Right lobe of liver (tissue), 6 donors: Measurements from ENCODE around the gene CDC42BPB. TPM values are rescaled to one million over a fixed set of nuclear protein-coding genes. Genes with fewer than 3 reads are reported as not detected.
A peak's percentile ranks its signal among the peaks of the same experiment; 100 is the strongest.

Source experiments
- ATAC-seq, 4 donors: fragments of 200-7000 bp; cut with Tn5 transposase; one replicate each; pipeline ENCODE4 v1.9.1; 2020; ENCODE audit warnings: mild to moderate bottlenecking in 4 of 4, moderate library complexity in 4 of 4
- DNase-seq, 3 donors: peaks; one replicate each; pipeline ENCODE4 v3.0.0-alpha.2; 2020
- H3K27ac ChIP-seq, 3 donors: fragments of 200-600 bp; one replicate each; pipeline ENCODE4 v1.8.0; 2022
- H3K27me3 ChIP-seq, 2 donors: fragments of 200-600 bp; one replicate each; pipeline ENCODE4 v1.8.0; 2022
- H3K36me3 ChIP-seq, 4 donors: fragments of 200-600 bp; sonication (generic) in 1 of 4; one replicate each; pipeline versions ENCODE4 v1.5.1 to v1.8.0; 2017 to 2022; ENCODE audit warnings: control low read depth in 1 of 4
- H3K4me1 ChIP-seq, 4 donors: fragments of 200-600 bp; sonication (generic) in 1 of 4; one replicate each; pipeline versions ENCODE4 v1.5.1 to v1.8.0; 2017 to 2022; ENCODE audit warnings: control low read depth in 1 of 4
- H3K4me3 ChIP-seq, 3 donors: fragments of 200-600 bp; one replicate each; pipeline ENCODE4 v1.8.0; 2022
- H3K9me3 ChIP-seq, 4 donors: fragments of 200-600 bp; sonication (generic) in 1 of 4; one replicate each; pipeline versions ENCODE4 v1.5.1 to v1.8.0; 2017 to 2022; ENCODE audit warnings: control low read depth in 1 of 4
- POLR2A ChIP-seq: fragments of 450-650 bp; IDR thresholded peaks from one replicate; pipeline ENCODE4 v1.6.1; 2017; ENCODE audit warnings: antibody characterized with exemption, mild to moderate bottlenecking
- WGBS: methylation state at CpG from one replicate; pipeline ENCODE4 v1.1.6; 2018; ENCODE audit warnings: low coverage, low lambda C conversion rate; ENCODE audit not compliant: insufficient coverage; ENCODE audit errors: missing lambda C conversion rate; 5-methylcytosine and 5-hydroxymethylcytosine counted together
- intact Hi-C, 2 donors: fragments of 100-400 bp; cut with DNase I; formaldehyde crosslinking; loops; one replicate each; pipeline versions ENCODE4 v1.11.2 to v1.14.1; 2022
- total RNA-seq, 6 experiments: library from RNA; depleted of rRNA in 2 of 6; stranded (reverse); fragments of >200 nt in 2 of 6; fragmentation: NEBNext Ultra II Directional in 3 of 6; extraction: Animal tissue kit (Norgen Biotek cat#: 25700) in 3 of 6; gene quantifications; one replicate each; pipeline versions ENCODE4 v1.1.0 to v1.2.4, GENCODE V29; 2016 to 2023
- TF ChIP-seq, protein P1 (sequence below), 4 donors: fragments of 200-600 bp in 3 of 4; fragments of 450-650 bp in 1 of 4; IDR thresholded peaks; one replicate each; pipeline versions ENCODE4 v1.5.1 to v1.8.0; 2016 to 2022; ENCODE audit warnings: antibody characterized with exemption in 4 of 4, mild to moderate bottlenecking in 2 of 4
- donor health status: DM: no; HTN: yes; CAD: no.
- donor health status: DM: no; HTN: no; CAD: no.
- donor health status: DM: no; HTN: no; CAD: no.
- donor health status: DM: no; HTN: yes; CAD: no.
- donor health status: DM: no; HTN: yes; CAD: no.

Gene CDC42BPB
- total RNA-seq, 6 experiments from 2014 or later, result 38.4 to 55.5 (median 43.0) TPM

DNA sequence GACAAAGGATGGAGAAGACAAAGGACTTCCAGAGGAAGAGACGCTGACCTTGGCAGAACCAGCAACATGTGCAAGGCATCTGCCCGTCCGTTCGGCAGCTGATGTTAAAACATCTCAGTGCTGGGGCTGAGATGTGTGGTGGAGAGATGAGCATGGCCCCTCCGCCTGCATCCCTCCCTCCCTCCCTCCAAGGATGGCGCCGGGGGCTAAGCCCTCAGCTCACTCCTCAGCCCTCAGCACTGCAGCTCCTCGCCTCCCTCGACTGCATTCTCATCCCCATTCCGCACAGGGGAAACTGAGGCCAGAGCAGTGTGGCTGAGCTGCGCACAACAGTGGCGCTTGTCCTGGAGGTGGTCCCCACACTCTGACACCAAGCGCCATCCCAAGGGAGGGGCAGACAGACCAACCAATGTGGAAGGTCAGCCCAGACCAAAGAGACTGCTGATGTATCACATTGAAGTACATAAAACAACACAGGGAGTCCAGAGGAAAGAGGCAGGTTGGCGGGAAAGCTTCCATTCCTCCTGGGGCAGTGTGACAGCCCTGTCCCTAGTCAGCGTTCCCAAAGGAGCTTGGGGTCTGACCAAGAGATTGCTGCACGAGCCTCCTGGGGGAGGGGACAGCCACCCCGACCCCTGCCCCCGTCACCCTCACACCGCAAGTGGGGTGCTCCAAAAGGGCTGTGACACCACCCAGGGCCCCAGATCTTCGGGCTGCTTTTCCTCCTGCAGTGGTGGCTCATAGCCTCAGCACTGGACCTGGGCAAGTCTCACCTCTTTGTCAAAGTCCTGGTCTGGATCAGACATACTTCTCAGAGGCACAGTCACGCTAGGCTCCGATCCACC is 119.8 kb downstream of the CDC42BPB start:
- ATAC-seq (no peak), DNase-seq (peak in 1 of 3 donors; percentile 39)
- intact Hi-C loops, result no loop called here
- H3K36me3 ChIP-seq, result peaks cover 0 to 27% (median 11%) of the 10 kb centered on the region in 4 donors
- 88% methylated on average over 15 of the region's 22 CpGs for WGBS
- no peak for TF ChIP-seq POLR2A
- TF ChIP-seq, protein P1, sequence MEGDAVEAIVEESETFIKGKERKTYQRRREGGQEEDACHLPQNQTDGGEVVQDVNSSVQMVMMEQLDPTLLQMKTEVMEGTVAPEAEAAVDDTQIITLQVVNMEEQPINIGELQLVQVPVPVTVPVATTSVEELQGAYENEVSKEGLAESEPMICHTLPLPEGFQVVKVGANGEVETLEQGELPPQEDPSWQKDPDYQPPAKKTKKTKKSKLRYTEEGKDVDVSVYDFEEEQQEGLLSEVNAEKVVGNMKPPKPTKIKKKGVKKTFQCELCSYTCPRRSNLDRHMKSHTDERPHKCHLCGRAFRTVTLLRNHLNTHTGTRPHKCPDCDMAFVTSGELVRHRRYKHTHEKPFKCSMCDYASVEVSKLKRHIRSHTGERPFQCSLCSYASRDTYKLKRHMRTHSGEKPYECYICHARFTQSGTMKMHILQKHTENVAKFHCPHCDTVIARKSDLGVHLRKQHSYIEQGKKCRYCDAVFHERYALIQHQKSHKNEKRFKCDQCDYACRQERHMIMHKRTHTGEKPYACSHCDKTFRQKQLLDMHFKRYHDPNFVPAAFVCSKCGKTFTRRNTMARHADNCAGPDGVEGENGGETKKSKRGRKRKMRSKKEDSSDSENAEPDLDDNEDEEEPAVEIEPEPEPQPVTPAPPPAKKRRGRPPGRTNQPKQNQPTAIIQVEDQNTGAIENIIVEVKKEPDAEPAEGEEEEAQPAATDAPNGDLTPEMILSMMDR (IDR thresholded peaks at IDR 0.05), result no peak
- H3K4me3 ChIP-seq, result no peak overlapping the region
- H3K4me1 ChIP-seq, result peaks cover 0 to 23% (median 10%) of the 10 kb centered on the region in 4 donors
- H3K27me3 ChIP-seq, result no peaks in the 10 kb centered on the region
- no peak overlapping the region for H3K27ac ChIP-seq
- no peaks in the 10 kb centered on the region for H3K9me3 ChIP-seq

DNA sequence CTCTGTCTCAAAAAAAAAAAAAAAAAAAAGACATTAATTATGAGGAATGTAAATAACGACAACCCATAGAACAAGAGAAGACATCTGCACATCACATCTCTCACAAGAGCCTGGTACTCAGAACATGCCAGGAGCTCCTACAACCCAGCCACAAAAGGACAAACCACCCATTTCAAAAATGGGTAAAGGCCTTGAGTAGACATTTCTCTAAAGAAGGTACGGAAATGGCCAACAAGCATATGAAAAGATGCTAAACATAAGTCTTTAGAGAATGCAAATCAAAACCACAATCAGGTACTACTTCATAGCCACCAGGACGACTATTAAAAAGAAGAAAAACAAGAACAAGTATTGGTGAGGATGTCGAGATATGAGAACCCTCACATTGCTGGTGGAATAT is 121.6 kb downstream of the CDC42BPB start:
- Histone ChIP-seq H3K4me3 (no peak overlapping the region), H3K27me3 (no peaks in the 10 kb centered on the region), H3K4me1 (peaks cover 0 to 17% (median 7%) of the 10 kb centered on the region in 4 donors), H3K9me3 (no peaks in the 10 kb centered on the region), H3K27ac (no peak overlapping the region), H3K36me3 (peaks cover 0 to 19% (median 9%) of the 10 kb centered on the region in 4 donors)
- DNase-seq (no peak), ATAC-seq (no peak)
- TF ChIP-seq, protein P1 (IDR thresholded peaks at IDR 0.05), result no peak
- TF ChIP-seq POLR2A, result no peak
- WGBS, result 83% methylated on average over 4 of the region's 4 CpGs
- intact Hi-C loops, result no loop called here

DNA sequence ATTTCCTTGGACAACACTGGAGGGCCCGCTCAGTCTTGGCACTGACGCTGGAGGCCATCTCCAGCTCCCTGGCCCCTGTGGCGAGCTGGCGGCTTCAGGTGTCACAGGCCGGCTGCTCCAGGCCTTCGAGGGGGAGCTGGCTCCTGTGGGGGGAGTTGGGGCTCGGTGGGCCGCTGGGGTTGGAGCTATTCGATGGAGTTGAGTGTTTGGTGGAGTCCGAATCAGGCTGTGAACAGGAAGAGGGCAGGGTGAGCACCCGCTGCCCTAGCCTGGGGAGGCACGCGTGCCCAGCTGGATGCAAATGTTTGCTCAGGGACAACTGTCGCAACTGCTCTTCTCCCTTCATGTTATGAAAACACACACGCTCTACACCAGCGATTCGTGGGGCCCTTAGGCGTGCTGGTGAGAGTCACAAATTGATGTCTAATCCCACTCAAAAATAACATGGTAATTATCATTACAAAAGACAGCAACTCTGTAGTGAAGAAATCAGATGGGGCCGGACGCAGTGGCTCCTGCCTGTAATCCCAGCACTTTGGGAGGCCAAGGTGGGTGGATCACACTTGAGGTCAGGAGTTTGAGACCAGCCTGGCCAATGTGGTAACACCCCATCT is 123.6 kb downstream of the CDC42BPB start:
- no peaks in the 10 kb centered on the region for H3K9me3 ChIP-seq
- no peak for TF ChIP-seq POLR2A
- TF ChIP-seq, protein P1 (IDR thresholded peaks at IDR 0.05), result no peak

DNA sequence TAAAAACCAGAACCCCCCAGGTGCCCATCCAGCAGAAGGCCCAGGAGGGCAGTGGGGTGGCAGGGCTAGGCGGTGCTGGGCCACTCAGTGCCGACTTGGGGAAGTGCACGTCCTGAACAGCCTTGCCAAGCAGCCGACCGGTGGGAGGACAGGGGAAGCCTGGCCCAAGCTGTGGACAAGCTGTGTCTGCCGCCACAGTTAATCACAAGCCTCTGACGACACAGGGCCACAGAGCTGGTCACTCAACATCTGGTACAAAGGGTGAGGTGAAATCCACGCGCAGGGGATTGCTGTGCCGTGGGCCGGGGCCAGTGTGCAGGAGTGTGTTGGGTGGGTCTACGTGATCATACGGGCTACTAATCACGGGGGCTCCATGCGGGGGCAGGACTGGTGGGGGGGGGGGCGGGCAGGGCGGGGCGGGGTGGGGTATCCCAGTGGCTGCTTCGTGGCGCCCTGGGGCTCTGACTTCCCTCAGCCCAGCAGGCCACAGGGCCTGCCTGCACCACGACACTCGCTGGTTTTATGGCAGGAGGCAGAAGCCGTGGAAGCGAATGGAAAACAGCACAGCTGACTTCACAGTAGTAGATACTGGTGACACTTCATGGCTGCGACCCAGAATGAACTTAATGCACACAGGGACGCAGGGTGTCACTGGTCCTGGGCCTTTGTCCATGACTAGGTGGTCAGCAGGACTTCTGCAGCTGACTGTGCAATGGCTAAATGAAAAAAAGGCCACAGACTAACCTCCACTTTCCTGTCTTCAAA is 124.7 kb downstream of the CDC42BPB start:
- Histone ChIP-seq H3K36me3 (peaks cover 0 to 2% (median 0%) of the 10 kb centered on the region in 4 donors), H3K4me3 (no peak overlapping the region), H3K27me3 (no peaks in the 10 kb centered on the region), H3K27ac (no peak overlapping the region), H3K4me1 (peaks cover 0 to 26% (median 6%) of the 10 kb centered on the region in 4 donors), H3K9me3 (no peaks in the 10 kb centered on the region)
- intact Hi-C loops, result no loop called here
- 91% methylated on average over 6 of the region's 26 CpGs for WGBS
- TF ChIP-seq, protein P1 (IDR thresholded peaks at IDR 0.05), result no peak
- TF ChIP-seq POLR2A, result no peak
- ATAC-seq (no peak), DNase-seq (peak in 2 of 3 donors; percentile 38 to 57)

More for the DNA sequence above, 123.6 kb downstream of the CDC42BPB start:
- no peak overlapping the region for H3K4me3 ChIP-seq
- intact Hi-C loops, result no loop called here
- 45% methylated on average over 16 of the region's 20 CpGs for WGBS
- H3K27ac ChIP-seq, result peak overlapping the region in 1 of 3 donors; percentile 73
- DNase-seq (peak; percentile 66 to 85 (median 84)), ATAC-seq (peak; percentile 82 to 87 (median 86))
- H3K36me3 ChIP-seq, result peaks cover 0 to 11% (median 0%) of the 10 kb centered on the region in 4 donors
- peaks cover 0 to 23% (median 6%) of the 10 kb centered on the region in 4 donors for H3K4me1 ChIP-seq
- H3K27me3 ChIP-seq, result no peaks in the 10 kb centered on the region
